Measurements from ENCODE around the gene RAD50. TPM values are rescaled to one million over a fixed set of nuclear protein-coding genes. Genes with fewer than 3 reads are reported as not detected.
A peak's percentile ranks its signal among the peaks of the same experiment; 100 is the strongest.
"Not testable (repeated sequence)": the region's sequence is repeated elsewhere in the genome, so short reads cannot be mapped to it uniquely, and the experiment has no call there.

Gene RAD50
- total RNA-seq = 10 to 100 TPM; 39.7 to 51.6 TPM

GRCh38 chr5:132556763-132557477 lies at the start of gene RAD50:
RAD50 (plus strand) TSS chr5:132556977; CDS start chr5:132557325, 348 bp downstream.
- CTCF ChIA-PET = interaction anchor here (0.9 to 2.0 kb wide), 11 partner anchors 11 to 263 kb away, joined by 3 to 11 read pairs (median 3); partner anchors contain the start of genes CCNI2 and KIF3A
- peak within 1 kb of the TSS; percentile 95 for H3K27ac Mint-ChIP-seq

GRCh38 chr5:132510076-132510475 lies 46.7 kb upstream of the RAD50 start:
- CTCF ChIA-PET = interaction anchor here (1.4 to 3.3 kb wide), 3 partner anchors 9 to 123 kb away, joined by 4 to 18 read pairs (median 16); no protein-coding TSS in a partner anchor
- ATAC-seq = no peak
- H3K27me3 Mint-ChIP-seq = peaks cover 22% of the 10 kb centered on the region
- DNase-seq = no peak
- peaks cover 17% of the 10 kb centered on the region for H3K36me3 Mint-ChIP-seq
- H3K27ac Mint-ChIP-seq = no peak overlapping the region
- peaks cover 13% of the 10 kb centered on the region for H3K4me1 Mint-ChIP-seq
- H3K4me3 Mint-ChIP-seq = no peak overlapping the region
- H3K9me3 Mint-ChIP-seq (ENCODE audit: low read depth) = peaks cover 5% of the 10 kb centered on the region

More at GRCh38 chr5:132556763-132557477, at the start of gene RAD50:
- Mint-ChIP-seq H3K36me3 (peaks cover 8% of the 10 kb centered on the region), H3K27me3 (no peaks in the 10 kb centered on the region), H3K4me1 (peaks cover 27% of the 10 kb centered on the region), H3K9me3 (ENCODE audit: low read depth) (no peaks in the 10 kb centered on the region), H3K4me3 (peak within 1 kb of the TSS; percentile 92)
- ATAC-seq (peak; percentile 97), DNase-seq (peak; percentile 97)

- CTCF ChIA-PET; H3K4me3 Mint-ChIP-seq; H3K9me3 Mint-ChIP-seq (ENCODE audit: low read depth); H3K27ac Mint-ChIP-seq; H3K27me3 Mint-ChIP-seq; H3K4me1 Mint-ChIP-seq; ATAC-seq; DNase-seq: not testable (repeated sequence)
- peaks cover 17% of the 10 kb centered on the region for H3K36me3 Mint-ChIP-seq
Measured at GRCh38 chr5:132513618-132514336, 43.0 kb upstream of the RAD50 start.

GRCh38 chr5:132522067-132522466 lies 34.7 kb upstream of the RAD50 start:
- Mint-ChIP-seq H3K36me3 (peaks cover 10% of the 10 kb centered on the region), H3K4me1 (peaks cover 34% of the 10 kb centered on the region)
- CTCF ChIA-PET = interaction anchor here (1.2 to 1.3 kb wide), 2 partner anchors 16 to 298 kb away, joined by 4 read pairs; no protein-coding TSS in a partner anchor
- not testable (repeated sequence) for H3K27me3 Mint-ChIP-seq; H3K27ac Mint-ChIP-seq; DNase-seq; H3K4me3 Mint-ChIP-seq; H3K9me3 Mint-ChIP-seq (ENCODE audit: low read depth); ATAC-seq

GRCh38 chr5:132524877-132525276 lies 31.9 kb upstream of the RAD50 start:
- not testable (repeated sequence) for H3K27me3 Mint-ChIP-seq; DNase-seq; H3K9me3 Mint-ChIP-seq (ENCODE audit: low read depth); ATAC-seq; H3K4me3 Mint-ChIP-seq; H3K27ac Mint-ChIP-seq
- CTCF ChIA-PET = interaction anchor here (0.7 to 5.1 kb wide), 7 partner anchors 24 to 304 kb away, joined by 3 to 77 read pairs (median 3); partner anchors contain the start of gene IL13
- Mint-ChIP-seq H3K36me3 (peaks cover 10% of the 10 kb centered on the region), H3K4me1 (peaks cover 56% of the 10 kb centered on the region)

GRCh38 chr5:132525299-132525724 lies 31.5 kb upstream of the RAD50 start:
- Mint-ChIP-seq H3K4me1 (peaks cover 55% of the 10 kb centered on the region), H3K27ac (peak overlapping the region; percentile 54), H3K9me3 (ENCODE audit: low read depth) (peaks cover 3% of the 10 kb centered on the region), H3K27me3 (no peaks in the 10 kb centered on the region), H3K4me3 (no peak overlapping the region), H3K36me3 (peaks cover 9% of the 10 kb centered on the region)
- ATAC-seq = peak; percentile 32
- no peak for DNase-seq
- CTCF ChIA-PET = interaction anchor here (0.7 to 5.1 kb wide), 13 partner anchors 12 to 339 kb away, joined by 3 to 77 read pairs (median 8); partner anchors contain the start of gene IL13

GRCh38 chr5:132526290-132526973 lies 30.3 kb upstream of the RAD50 start:
- Mint-ChIP-seq H3K27me3 (no peaks in the 10 kb centered on the region), H3K27ac (peak overlapping the region; percentile 31), H3K4me1 (peaks cover 55% of the 10 kb centered on the region), H3K9me3 (ENCODE audit: low read depth) (peaks cover 2% of the 10 kb centered on the region), H3K36me3 (peaks cover 5% of the 10 kb centered on the region), H3K4me3 (no peak overlapping the region)
- CTCF ChIA-PET = interaction anchor here (0.6 to 5.1 kb wide), 52 partner anchors 11 to 357 kb away, joined by 3 to 77 read pairs (median 4); partner anchors contain the start of genes CCNI2, IL5, RAD50 and SEPTIN8
- DNase-seq = peak; percentile 63
- ATAC-seq = peak; percentile 75

GRCh38 chr5:132526974-132527564 lies 29.7 kb upstream of the RAD50 start:
- CTCF ChIA-PET = interaction anchor here (0.6 to 5.1 kb wide), 52 partner anchors 10 to 356 kb away, joined by 3 to 77 read pairs (median 4); partner anchors contain the start of genes CCNI2, IL5, RAD50 and SEPTIN8
- Mint-ChIP-seq H3K27ac (peak overlapping the region; percentile 31), H3K9me3 (ENCODE audit: low read depth) (peaks cover 2% of the 10 kb centered on the region), H3K27me3 (no peaks in the 10 kb centered on the region), H3K4me3 (no peak overlapping the region), H3K36me3 (peaks cover 5% of the 10 kb centered on the region), H3K4me1 (peaks cover 58% of the 10 kb centered on the region)
- ATAC-seq (peak; percentile 5), DNase-seq (no peak)

- H3K4me3 Mint-ChIP-seq = no peak overlapping the region
- H3K9me3 Mint-ChIP-seq (ENCODE audit: low read depth) = peaks cover 2% of the 10 kb centered on the region
- no peak overlapping the region for H3K27ac Mint-ChIP-seq
- peaks cover 58% of the 10 kb centered on the region for H3K4me1 Mint-ChIP-seq
- peaks cover 5% of the 10 kb centered on the region for H3K36me3 Mint-ChIP-seq
- ATAC-seq (no peak), DNase-seq (no peak)
- CTCF ChIA-PET = interaction anchor here (0.8 to 5.1 kb wide), 15 partner anchors 9 to 297 kb away, joined by 3 to 77 read pairs (median 9); partner anchors contain the start of gene CCNI2
- peaks cover 2% of the 10 kb centered on the region for H3K27me3 Mint-ChIP-seq
Measured at GRCh38 chr5:132528021-132528420, 28.8 kb upstream of the RAD50 start.

- H3K27me3 Mint-ChIP-seq = peaks cover 2% of the 10 kb centered on the region
- H3K9me3 Mint-ChIP-seq (ENCODE audit: low read depth) = peaks cover 2% of the 10 kb centered on the region
- H3K4me3 Mint-ChIP-seq = no peak overlapping the region
- ATAC-seq (peak; percentile 65), DNase-seq (peak; percentile 52)
- CTCF ChIA-PET = interaction anchor here (0.9 to 5.1 kb wide), 6 partner anchors 28 to 291 kb away, joined by 3 to 77 read pairs (median 14); partner anchors contain the start of gene RAD50
- peaks cover 2% of the 10 kb centered on the region for H3K36me3 Mint-ChIP-seq
- peak overlapping the region; percentile 74 for H3K27ac Mint-ChIP-seq
- peaks cover 58% of the 10 kb centered on the region for H3K4me1 Mint-ChIP-seq
Measured at GRCh38 chr5:132528866-132529634, 27.7 kb upstream of the RAD50 start.

GRCh38 chr5:132530946-132531345 lies 25.8 kb upstream of the RAD50 start:
- CTCF ChIA-PET = interaction anchor here (0.8 to 1.3 kb wide), 3 partner anchors 18 to 290 kb away, joined by 3 to 4 read pairs (median 4); partner anchors contain the start of gene RAD50
- Mint-ChIP-seq H3K4me1 (peaks cover 44% of the 10 kb centered on the region), H3K4me3 (no peak overlapping the region), H3K36me3 (no peaks in the 10 kb centered on the region), H3K9me3 (ENCODE audit: low read depth) (no peaks in the 10 kb centered on the region), H3K27ac (no peak overlapping the region), H3K27me3 (peaks cover 7% of the 10 kb centered on the region)
- ATAC-seq = no peak
- no peak for DNase-seq

- peaks cover 22% of the 10 kb centered on the region for H3K4me1 Mint-ChIP-seq
- ATAC-seq = no peak
- H3K4me3 Mint-ChIP-seq = no peak overlapping the region
- no peaks in the 10 kb centered on the region for H3K36me3 Mint-ChIP-seq
- H3K27me3 Mint-ChIP-seq = peaks cover 5% of the 10 kb centered on the region
- no peak for DNase-seq
- CTCF ChIA-PET = no interaction called here
- no peak overlapping the region for H3K27ac Mint-ChIP-seq
- H3K9me3 Mint-ChIP-seq (ENCODE audit: low read depth) = no peaks in the 10 kb centered on the region
Measured at GRCh38 chr5:132539716-132540115, 17.1 kb upstream of the RAD50 start.

Data from activated CD8-positive, alpha-beta memory T cell treated with anti-CD3 and anti-CD28 coated beads, Interleukin-2, amount 10 ng/mL, durations not matched to agents 7 days and 5 days (primary cell).